Ramos (cell line): ENCODE results near the gene SOX3.

Experiments
- in situ Hi-C: fragments of 300-500 bp; cut with MboI; formaldehyde crosslinking; loops from one replicate; pipeline ENCODE4 v1.14.3; 2022; ENCODE audit warnings: low sequenced_read_pairs; ENCODE audit not compliant: unreplicated experiment

Gene SOX3

DNA sequence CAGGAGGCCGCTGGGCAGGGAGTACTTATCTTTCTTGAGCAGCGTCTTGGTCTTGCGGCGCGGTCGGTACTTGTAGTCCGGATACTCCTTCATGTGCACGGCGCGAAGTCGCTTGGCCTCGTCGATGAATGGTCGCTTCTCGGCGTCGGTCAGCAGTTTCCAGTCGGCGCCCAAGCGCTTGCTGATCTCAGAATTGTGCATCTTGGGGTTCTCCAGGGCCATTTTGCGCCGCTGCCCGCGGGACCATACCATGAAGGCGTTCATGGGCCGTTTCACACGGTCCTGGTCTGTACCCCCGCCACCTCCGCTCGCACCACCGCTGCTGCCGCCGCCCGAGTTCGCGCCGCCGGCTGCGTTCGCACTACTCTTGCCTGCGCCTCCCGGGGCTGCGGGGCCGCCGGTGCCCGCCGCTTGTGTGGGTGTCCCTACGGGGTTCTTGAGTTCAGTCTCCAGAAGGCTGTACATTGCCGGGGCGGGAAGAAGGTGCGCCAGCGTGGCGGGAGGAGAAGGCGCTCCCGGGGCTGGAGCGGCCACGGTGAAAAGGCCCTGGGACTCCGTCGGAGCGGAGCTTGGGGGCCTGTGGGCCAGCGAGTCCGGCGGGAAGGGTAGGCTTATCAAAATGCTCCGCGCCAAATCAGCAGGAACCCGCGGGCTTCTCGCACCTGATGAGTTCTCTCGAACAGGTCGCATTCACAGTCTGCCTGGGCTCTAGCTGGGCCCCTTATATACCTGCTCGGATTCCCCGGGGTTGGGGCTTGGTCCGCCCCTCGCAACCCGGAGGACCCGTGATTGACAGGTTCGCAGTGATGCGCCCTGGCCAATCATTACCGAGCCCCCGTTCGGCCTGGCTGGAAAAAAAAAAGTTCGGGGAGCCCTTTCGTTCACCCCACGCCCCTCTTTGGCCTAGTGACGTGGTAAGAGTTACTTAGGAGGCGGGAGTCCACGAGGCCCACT, at the start of gene SOX3:
Gene SOX3 (minus strand): TSS at position 699 of the 954 bp plus-strand sequence. CDS start 9 bp downstream, at position 690.
- in situ Hi-C loops = no loop called here

GRCh38 chrX:140548985-140549384, 44.1 kb upstream of the SOX3 start:
- in situ Hi-C loops = no loop called here

DNA sequence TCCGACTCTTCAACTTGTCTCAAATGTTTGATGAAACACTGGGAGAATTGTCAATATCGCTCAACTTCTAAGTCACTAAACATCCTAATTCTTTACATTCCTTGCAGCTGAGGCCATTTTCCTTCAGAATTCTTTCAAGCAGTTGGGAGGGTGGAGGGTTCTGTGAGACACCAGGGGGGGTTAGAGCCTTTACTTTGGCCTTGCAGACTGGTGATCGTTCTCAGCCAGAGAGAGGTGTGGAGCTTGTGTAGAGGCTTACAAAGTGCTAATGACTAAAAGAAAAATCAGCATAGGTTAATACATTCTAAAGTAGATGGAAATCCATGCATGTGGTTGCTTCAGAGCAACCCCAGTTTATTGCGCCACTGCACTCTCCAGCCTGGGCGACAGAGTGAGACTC, 21.3 kb upstream of the SOX3 start:
- in situ Hi-C loops = no loop called here

DNA sequence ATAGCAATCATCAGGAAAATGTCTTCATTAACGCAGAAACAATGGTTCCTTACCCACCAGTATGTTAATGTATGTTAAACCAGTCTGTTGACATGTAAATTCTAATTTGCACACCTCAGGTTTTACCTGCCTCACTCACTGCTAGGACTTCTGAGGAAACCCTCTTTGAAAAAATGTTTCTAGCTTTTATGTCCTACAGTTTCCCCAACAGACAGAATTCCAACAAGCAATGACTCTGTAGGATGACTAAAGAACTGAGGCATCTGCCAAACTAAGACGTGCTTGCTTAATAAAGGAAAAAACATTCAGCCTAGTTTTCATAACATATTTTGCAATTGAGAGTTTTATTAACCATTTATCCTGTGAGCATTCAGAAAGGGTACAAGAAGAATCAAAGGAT, 20.6 kb upstream of the SOX3 start:
- in situ Hi-C loops = no loop called here

DNA sequence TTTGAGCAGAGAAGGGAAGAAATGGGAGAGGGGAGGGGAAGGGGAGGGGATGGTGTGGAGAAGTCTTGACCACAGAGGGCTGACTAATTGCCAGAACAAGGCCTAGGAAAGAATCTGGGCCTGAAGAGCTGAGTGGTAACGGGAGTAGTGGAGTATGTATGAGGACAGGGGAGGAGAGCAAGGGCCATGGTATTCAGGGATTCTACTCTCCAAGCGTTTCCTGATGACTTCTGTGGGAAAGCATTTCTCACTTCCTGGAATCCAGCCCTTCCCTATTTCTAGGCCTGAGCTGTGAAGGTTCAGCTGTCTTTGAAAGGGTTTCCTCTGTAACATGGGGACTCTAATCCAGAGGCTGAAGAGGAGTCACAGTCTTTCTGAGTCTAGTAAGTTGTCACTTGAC, 19.7 kb upstream of the SOX3 start:
- in situ Hi-C loops = no loop called here

DNA sequence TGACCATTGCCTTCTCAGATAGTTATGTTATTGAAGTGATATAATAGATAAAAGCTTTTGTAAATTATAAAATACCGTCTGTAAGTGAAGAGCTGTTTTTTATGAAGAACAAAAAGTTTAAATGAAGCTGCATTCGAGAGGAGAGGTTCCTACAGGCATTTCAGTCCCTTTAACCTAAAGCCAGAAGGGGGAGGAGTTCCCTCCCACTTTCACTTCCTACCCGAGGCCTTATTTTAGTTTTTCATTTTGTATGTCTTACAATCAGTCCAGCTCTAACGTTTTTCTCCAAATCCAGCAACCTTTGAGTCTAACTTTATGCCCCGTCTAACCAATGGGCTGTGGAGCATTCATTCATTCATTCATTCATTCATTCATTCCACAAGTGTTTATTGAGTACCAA, 16.5 kb upstream of the SOX3 start:
- in situ Hi-C loops = no loop called here

- in situ Hi-C loops = no loop called here
Measured at GRCh38 chrX:140514554-140514953, 9.7 kb upstream of the SOX3 start.

DNA sequence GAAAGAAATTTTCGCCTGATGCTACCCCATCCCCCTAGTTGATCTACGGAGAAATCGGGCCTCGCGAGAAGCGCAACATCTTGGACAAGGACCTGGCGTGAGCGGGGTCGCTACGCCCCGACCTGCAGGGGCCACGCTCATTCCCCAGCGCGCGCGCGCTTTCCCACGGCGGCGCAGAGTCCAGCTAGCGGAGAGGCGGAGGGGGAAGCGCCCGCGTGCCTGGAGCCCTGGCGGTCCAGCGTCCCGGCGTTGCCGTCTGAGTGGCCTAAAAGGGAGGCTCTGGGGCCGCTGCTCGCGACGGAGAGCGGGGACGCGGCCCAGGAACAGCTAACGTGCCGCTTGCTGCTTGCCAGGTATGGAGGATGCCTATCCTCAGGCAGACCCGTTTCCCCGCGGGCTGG, 6.0 kb upstream of the SOX3 start:
- in situ Hi-C loops = no loop called here

DNA sequence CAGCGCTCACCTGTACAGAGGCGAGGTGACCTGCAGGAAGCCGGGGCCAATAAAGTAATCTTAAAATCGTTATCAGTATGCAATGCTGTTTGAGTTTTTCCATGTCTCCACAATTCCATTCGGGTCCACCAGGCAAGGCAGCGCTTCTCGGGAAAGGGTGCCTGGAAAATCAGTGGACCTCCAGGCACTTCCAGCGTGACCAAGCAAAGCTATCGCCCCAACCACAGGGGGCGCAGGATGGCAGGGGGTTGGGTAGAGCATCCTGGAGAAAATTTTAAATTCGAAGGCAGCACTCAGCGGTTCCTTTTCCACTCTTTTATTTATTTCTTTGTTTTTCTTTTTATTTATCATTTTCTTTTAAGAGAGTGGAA, 5.4 kb upstream of the SOX3 start:
- in situ Hi-C loops = no loop called here

DNA sequence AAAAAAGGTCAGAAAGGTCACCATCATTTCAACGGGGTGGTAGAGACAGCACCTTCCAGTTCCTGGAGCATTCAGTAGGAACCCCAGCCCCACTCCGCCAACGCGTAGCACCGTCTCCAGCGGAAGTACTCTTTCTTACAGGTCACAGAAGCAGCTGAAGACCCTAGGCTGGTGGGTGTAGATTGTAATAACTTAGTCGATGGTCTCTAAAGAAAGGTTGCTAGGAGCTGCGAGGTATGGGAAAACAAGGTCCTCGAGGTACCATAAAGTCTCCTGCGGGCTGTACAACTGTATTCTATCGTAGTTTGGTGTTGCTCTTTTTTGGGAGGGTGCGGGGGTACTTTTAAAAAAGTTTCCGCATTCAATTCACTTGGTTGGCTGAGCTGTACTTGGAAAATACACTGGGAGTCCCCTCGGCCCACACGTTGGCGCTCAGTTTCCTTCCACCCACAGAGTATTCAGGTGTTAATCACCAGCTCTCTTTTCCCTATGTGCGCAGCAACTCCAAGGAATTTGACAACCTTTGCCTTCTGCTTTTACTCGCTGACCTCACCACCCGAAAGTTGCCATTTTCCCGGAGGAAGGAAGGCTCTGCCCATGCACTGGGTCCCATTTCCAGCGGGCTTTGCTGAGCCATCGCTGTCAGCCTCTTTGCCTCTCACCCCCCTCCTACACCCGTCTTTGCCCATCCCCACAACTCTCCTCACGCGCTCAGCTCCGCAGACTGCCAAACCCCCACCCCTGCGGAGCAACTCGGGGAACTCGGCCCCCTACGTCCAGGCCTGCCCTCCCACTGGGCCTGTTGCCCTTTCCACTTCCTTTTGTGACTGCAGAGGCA, 4.8 kb upstream of the SOX3 start:
- in situ Hi-C loops = no loop called here

DNA sequence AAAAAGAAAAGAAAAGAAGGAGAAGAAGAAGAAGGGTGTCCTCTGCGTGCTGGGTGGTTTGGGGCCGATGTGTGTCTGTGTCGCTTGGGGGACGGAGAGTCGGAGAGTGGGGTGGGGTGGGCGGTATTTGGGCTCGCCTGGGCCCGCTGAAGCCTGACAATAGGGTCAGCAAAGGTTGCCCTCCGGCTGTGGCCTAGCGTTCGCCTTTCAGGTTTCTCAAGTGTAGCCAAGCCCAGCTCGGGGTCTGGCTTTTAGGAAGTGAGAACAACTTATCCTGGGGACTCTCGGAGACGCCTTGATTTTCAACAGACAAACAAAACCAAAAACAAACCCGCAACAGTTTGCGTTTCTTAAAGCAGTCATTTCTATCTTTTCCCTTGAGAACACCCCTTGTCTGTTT, 4.1 kb upstream of the SOX3 start:
- in situ Hi-C loops = no loop called here

DNA sequence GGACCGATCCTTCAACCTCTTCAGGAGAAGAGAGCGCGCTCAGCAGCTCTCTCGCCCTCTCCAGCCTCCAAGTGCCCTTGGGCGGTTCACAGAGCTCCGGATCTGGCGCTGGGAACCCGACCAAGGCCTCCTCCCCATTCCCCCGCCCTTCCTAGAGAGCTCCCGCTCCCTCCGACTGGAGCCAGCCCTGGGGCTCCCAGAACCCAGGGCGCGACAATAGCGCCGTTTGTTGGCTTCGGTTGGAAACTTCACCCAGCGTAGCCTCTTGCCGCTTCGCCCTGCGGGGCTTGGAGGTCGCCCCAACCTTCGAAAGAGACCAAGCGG, 3.1 kb upstream of the SOX3 start:
- in situ Hi-C loops = no loop called here

DNA sequence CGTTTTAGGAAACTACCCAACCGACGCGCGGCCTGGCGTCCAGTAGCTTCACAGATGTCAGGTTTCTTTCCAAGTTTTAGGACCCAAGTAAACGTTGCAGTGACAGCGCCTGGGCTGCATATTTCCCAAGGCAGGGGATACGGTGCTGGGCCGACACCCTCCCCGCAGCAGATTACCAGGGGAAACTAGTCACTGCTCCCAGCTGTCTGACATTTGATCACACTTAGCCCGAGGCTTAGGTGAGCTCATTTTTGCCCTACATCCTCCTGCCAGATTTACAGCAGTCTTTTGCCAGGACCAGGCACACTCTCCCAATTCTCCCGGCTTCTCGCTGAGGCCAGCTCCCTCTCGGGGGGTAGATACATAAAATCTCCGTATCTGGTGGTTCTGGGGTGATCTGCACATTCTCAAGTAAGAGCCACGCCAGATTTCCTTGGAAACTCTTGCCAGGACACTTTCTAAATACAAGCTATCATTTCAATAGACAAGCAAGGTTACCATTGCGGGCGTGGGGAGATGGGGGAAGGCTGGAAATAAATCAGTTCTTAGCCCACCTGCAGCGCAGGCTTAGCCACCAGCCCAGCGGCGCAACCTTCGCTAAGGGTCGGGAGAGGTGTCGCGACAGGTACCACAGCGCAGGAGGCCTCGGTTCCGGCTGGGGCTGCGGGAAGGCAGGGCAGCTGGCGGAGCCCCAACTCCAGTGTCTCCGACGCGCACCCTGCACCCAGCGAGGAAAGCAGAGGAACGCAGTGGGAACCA, 2.5 kb upstream of the SOX3 start:
- in situ Hi-C loops = no loop called here

DNA sequence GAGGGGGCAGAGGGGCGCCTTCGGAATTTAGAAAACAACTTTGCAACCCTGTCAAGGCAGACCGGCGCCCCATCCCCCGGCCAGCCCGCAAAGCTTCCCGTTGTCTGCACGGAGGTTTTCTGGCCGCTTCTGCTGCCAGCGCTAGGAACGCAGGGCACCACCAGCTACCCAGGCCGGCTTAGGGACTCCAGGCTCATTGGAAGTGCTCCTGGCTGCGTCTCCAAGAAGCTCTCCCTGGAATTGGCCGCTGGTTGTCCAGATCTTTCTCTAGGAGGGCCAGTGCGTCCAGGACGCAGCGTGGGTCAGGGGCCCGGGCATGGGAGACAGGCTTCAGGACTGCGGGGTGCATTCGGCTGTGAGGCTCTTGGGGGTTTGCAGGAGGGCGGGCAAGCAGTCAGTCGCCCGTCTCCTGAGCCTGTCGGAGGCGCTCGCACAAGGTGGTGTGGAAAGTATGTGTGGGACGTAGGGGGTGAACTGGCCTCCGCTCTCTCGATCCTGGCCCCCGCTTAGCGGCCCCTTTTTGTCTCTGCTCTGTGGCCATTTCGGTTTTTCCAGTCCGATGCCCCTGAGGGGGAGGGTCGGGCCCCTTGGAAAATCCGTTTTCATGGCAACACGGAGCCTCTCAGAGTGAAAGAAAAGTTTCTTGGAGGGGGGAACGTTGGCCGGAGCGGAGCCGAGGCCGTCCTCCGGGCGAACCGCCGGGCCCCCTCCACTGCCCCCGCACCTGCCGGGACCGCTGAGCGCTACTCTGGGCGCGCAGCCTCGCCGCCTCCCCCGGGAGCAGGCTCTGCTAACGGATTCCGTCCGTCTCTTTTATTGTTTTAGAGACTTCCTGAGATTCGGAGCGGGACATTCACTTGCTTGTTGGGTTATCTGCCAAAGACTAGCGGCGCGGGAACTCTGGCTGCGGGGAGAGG, 810 bp upstream of the SOX3 start:
- in situ Hi-C loops = no loop called here

DNA sequence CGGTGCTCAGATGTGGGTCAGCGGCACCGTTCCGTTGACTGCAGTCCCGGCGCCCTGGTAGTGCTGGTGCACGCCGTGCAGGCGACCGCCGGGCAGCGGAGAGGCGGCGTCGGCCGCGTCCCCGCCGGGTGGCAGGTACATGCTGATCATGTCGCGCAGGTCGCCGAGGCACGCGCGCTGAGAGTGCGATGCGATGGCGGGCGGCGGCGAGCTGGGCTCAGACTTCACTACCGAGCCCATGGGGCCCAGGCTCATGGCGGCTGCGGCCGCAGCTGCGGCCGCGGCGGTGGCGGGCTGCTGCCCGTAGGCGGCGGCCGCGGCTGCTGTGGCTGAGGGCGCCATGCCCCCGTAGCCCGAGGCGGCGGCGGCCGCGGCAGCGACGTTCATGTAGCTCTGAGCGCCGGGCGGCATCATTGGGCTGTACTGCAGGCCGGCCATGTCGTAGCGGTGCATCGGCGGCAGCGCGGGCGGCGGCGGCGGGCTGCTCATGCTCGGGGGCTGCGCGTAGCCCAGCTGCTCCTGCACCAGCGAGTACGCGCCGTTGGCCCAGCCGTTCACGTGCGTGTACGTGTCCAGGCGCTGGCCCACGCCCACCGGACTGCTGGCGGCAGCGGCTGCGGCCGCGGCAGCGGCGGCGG, 1.0 kb downstream of the SOX3 start:
- in situ Hi-C loops = no loop called here

DNA sequence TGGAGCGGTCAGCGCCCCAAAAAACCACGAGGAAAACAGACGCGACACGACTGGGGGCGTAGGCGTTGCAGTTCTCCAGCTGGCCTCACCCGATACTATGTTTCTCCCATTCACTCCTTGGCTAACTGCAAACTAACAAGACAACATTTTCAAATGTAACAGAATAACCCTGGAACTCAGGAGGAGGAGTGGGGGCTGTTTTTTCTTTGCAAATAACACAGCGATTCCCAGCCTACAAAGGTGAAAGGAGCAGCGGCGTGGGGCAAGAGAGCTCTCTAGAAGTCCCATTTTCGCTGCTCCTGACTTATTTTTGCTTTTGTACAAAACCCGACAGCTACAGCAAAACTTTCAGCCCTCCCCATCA, 1.6 kb downstream of the SOX3 start:
- in situ Hi-C loops = no loop called here

DNA sequence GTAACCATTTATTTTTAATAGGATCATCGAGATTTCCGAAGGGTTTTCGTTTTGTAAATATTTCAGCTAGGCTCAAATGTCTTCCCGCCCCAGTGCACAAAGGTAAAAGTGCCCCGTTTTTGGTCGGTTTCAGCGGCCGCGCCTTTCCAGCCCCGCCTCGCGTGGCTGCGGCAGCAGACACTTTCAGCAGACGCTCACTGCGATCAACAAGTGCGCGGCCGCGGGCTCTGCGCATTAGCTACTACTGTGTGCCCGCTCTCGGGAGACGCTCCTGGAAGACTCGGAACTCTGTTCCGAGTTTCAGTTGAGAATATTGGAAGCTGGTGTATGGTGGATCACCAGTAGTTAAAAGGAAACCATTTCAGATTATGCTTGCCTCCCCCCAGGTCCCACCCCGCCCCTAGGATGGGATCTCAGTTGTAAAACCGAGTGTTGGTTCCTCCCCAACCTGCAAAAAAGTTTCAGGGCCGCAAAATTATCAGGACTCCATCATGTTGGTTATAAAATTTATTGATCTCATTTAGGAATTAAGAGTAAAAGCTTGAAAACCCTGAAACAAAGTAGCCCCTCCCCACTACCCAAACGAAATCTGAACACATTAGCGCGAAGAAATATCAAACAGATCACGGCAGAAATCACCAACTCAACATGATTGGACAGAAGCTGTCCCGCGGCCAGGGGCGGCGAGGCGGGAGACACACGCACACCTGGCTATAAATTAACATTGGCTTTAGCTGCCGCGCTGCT, 2.2 kb downstream of the SOX3 start:
- in situ Hi-C loops = no loop called here

DNA sequence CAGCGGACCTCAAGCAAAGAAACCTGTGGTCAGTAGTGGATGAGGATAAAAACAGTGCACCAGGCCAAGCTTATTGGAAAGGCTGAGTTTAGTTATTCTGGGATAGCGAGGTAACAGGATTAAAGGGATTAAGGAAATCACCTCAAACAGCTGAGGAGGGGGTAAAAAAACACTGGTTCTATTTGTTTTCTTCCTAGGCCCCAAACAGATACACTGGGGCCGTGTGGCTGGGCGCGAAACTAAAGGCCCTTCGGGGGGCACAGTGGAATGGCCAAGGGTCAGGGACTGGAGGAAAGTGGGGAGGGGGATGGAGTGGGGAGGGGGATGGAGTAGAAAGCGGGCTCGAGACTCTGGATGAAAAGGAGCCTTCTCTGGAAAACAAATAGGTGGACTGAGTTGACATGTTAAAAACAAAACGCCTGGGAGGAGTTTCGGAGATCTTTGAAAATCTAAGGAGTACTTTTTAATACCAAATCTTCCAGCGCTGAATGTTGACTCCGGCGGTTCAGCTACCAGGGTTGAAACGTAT, 2.9 kb downstream of the SOX3 start:
- in situ Hi-C loops = no loop called here
